Vagina (tissue), 2 donors: ENCODE data around the gene EFCAB7.

ENCODE experiments used
- POLR2AphosphoS5 ChIP-seq, 2 donors: sonication (generic); formaldehyde crosslinking; IDR thresholded peaks; one replicate each; pipeline ENCODE4 v1.9.0; 2017; ENCODE audit warnings: antibody characterized with exemption in 2 of 2, mild to moderate bottlenecking in 2 of 2, low read depth in 1 of 2; ENCODE audit not compliant: insufficient read depth in 1 of 2
- TF ChIP-seq, protein P1 (sequence below), 3 experiments: fragments of 450-650 bp in 2 of 3; fragments of 200-600 bp in 1 of 3; sonication (generic) in 1 of 3; IDR thresholded peaks; one replicate each; pipeline ENCODE4 v1.5.1; 2017 to 2019; ENCODE audit warnings: antibody characterized with exemption in 3 of 3, mild to moderate bottlenecking in 2 of 3, moderate library complexity in 2 of 3

GRCh38 chr1:63599799-63600198 lies 76.5 kb downstream of the EFCAB7 start:
- TF ChIP-seq, protein P1, sequence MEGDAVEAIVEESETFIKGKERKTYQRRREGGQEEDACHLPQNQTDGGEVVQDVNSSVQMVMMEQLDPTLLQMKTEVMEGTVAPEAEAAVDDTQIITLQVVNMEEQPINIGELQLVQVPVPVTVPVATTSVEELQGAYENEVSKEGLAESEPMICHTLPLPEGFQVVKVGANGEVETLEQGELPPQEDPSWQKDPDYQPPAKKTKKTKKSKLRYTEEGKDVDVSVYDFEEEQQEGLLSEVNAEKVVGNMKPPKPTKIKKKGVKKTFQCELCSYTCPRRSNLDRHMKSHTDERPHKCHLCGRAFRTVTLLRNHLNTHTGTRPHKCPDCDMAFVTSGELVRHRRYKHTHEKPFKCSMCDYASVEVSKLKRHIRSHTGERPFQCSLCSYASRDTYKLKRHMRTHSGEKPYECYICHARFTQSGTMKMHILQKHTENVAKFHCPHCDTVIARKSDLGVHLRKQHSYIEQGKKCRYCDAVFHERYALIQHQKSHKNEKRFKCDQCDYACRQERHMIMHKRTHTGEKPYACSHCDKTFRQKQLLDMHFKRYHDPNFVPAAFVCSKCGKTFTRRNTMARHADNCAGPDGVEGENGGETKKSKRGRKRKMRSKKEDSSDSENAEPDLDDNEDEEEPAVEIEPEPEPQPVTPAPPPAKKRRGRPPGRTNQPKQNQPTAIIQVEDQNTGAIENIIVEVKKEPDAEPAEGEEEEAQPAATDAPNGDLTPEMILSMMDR (IDR thresholded peaks at IDR 0.05) = no peak
- no peak for TF ChIP-seq POLR2AphosphoS5 (IDR thresholded peaks at IDR 0.05; ENCODE audit: insufficient read depth in 1 of 2, low read depth in 1 of 2)
